ENCODE results near the gene COL18A1.
"Not testable (repeated sequence)": the region's sequence is repeated elsewhere in the genome, so short reads cannot be mapped to it uniquely, and the experiment has no call there.

COL18A1 gene

GRCh38 chr21:45440736-45441350, 35.9 kb downstream of the COL18A1 start:
- no peak for DNase-seq (ENCODE audit: low read depth in 2 of 2)

DNA sequence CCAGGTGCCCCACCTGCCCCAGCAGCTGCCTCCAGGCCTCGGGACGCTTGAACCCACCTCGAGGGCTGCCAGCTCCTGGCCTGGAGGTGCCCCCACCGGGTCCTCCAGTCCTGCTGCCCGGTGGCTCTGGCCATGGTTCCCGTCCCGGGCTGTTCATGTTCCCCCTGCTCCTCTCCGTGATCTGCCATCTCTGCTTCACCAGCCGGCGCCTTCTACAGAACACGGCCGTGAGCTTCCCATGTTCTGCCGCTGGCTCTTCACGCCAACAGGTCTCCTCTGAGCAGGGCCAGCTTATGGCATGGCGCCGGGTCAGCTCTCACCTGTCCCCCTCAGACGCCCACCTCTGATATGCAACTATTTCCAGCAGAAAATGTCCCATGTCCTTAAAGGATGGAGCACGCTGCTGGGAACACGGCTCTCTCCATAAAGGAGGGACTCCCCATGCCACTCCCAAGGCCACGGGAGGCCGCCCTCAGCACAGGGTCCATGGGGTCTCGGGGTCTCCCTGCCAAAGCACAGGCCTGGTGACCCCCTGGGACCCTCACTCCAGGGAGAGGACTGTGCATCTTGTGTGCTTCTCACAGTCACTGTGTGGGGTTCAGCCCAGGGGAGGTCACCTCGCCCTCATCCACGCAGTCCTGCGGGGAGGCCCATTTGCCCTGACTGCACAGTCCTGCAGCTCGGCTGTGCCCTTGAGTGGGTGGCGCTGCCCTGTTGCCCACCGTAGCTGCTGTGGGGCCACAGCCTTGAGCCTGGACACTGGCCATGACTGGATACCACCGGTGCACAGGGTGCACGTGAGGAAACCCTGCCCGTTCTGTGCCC, 36.7 kb downstream of the COL18A1 start:
- no peak for DNase-seq (ENCODE audit: low read depth in 2 of 2)

GRCh38 chr21:45442276-45442675, 37.3 kb downstream of the COL18A1 start:
- no peak for DNase-seq (ENCODE audit: low read depth in 2 of 2)

- not testable (repeated sequence) for DNase-seq (ENCODE audit: low read depth in 2 of 2)
These were observed 38.0 kb downstream of the COL18A1 start for GRCh38 chr21:45442686-45443594.

GRCh38 chr21:45443595-45444181, 38.7 kb downstream of the COL18A1 start:
- DNase-seq (ENCODE audit: low read depth in 2 of 2): no peak

DNA sequence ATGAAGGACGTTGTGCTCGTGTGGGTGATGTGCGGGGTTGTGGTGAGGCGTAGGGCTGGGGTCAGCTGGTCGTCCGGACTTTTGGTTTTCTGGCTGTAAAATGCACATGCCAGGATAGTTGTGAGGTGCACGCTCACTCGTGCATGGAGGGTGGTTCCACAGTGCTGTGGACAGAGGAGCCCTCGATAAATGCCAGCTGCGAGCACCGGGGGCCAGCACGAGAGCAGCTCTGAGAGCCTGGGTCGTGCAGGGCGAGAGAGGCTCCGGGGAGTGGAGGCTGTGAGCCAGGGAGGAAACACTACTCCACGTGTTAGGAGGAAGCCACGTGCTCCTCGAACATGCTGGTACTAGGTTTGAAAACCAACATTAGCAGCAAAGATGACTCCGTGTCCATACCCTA, 39.4 kb downstream of the COL18A1 start:
- no peak for DNase-seq (ENCODE audit: low read depth in 2 of 2)

- no peak for DNase-seq (ENCODE audit: low read depth in 2 of 2)
These were observed 40.4 kb downstream of the COL18A1 start for GRCh38 chr21:45445369-45445768.

DNA sequence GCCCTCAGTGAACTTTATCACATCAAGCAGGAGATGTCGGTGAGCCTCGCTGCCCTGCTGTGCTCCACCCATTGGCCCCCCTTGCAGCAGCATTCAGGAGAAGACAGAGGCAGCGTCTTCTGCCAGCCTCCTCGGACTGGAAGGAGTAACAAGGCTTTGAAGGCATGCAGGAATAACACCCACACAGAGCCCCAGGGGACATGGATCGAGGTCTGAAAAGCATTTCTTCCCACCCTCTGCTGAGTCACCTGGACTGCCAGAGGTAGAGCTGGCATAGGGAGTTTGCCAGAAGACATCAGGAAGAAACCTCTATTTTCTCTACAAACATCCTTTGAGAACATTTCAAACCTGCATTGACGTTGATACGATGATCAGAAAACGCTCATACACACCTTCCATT, 42.9 kb downstream of the COL18A1 start:
- no peak for DNase-seq (ENCODE audit: low read depth in 2 of 2)

DNA sequence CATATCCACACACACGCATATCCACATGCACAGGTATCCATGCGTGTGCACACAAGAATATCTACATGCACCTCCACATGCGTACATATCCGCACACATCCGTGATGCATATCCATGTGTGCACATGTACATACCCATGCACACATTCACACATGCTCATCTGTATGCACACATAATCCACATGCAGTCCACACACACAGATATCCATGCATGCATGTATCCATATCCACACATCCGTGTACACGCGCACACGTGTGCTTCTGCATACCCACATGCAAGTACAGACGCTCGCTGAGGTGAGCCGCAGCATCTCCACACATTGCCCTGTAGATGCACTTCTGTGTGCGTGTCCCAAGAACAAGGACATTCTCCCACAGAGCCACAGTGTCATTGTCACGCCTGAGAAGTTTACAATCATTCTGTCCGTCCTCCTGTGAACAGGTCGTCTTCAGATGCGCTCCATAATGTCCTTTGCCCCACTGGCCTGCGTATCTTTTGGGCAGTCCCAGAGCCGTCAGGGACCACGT, 43.4 kb downstream of the COL18A1 start:
- no peak for DNase-seq (ENCODE audit: low read depth in 2 of 2)

DNA sequence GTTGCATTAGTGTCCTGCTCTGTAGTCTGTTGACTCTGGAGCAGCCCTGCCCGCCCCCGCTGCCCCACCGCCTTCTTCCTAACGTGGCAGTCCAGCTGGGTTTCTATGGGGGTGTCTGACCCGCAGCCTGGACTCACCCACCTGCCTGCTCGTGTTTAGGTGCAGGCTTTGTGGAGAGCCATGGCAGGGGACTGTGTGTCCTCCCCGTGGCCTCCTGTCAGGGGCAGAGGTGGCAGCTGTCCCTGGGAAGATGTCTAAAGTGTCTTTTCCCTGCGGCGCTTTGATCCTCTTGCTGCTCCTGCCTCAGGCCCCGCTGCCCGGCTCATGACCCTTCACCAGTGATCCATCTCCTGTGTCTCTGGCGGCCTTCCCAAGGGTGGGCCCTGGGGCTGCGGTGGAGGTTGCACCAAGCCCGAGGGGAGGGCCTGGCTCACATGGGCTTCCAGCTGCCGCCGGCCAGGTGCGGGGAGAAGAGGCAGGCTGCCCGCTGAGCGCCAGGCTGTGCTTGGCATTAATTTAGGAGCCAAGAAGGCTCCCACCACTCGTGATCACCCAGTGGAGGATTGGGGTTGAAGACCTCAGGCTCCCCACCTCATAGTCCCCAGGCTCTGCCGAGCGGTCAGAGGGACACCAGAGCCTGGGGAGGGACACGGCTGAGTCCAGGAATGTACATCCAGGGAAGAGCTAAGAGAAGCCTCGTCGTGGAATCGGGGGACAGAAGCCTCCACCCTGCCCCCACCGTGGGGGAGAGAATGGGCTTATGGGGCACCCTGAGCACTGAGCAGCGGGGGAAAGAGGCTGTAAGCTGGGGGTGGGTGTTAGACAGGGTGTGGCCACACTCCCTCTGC, 44.1 kb downstream of the COL18A1 start:
- DNase-seq (ENCODE audit: low read depth in 2 of 2): no peak

DNA sequence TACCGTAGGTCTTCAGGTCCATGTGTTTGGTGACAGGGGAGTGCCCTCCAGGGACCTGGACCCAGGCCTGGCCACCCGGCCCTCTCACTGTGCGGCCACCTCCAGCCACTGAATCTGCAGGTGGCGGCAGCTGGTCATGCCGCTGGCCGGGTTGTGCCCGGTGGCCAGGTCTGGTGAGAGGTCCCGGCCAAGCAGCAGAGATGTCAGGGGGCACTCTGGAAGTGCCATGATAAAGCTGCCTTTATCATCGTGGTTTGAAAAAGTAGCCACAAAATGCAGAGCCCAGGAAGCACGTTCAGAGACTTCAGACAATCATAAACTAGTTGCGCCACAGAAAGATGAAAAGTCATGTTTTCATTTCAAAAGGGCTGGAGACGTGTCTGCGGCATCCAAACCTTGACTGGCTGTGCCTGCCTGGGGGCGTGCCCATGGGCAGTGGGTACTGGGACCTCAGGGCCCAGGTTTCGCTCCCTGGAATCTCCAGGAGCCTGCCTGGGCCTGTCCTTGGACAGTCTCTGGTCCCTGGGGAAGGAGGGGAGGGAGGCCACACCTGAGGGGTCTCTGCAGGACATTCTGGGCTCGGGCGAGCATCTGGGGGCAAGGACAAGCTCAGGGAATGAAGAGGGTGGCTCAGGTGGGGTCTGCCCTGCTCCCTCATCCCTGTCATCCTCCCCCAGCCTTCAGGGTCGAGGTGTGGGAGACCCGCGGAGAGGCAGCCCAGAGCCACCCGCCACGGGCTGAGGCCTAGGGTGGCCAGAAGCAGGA, 44.9 kb downstream of the COL18A1 start:
- no peak for DNase-seq (ENCODE audit: low read depth in 2 of 2)

GRCh38 chr21:45450423-45451090, 45.6 kb downstream of the COL18A1 start:
- DNase-seq (ENCODE audit: low read depth in 2 of 2): no peak

- no peak for DNase-seq (ENCODE audit: low read depth in 2 of 2)
These were observed 46.3 kb downstream of the COL18A1 start for GRCh38 chr21:45451091-45451740.

DNA sequence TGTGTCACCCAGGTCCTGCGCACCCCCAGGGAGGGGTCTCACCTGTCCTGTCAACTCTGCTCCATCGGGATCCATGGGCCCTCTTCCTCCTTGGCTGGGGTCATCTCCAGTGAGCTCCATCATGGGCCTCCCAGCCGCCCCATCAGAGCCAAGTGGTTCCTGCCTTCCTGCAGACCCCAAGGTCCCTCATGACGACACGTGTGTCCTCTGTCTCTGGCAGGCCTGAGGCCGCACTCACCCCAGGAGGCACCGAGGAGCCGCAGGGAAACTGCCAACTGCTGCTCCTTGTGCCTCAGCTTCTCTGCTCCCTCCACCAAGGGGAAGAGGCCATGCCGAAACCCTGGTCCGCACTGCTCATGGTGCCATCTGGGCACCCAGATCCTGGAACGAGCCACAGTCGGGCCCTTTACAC, 46.8 kb downstream of the COL18A1 start:
- DNase-seq (ENCODE audit: low read depth in 2 of 2): no peak

DNA sequence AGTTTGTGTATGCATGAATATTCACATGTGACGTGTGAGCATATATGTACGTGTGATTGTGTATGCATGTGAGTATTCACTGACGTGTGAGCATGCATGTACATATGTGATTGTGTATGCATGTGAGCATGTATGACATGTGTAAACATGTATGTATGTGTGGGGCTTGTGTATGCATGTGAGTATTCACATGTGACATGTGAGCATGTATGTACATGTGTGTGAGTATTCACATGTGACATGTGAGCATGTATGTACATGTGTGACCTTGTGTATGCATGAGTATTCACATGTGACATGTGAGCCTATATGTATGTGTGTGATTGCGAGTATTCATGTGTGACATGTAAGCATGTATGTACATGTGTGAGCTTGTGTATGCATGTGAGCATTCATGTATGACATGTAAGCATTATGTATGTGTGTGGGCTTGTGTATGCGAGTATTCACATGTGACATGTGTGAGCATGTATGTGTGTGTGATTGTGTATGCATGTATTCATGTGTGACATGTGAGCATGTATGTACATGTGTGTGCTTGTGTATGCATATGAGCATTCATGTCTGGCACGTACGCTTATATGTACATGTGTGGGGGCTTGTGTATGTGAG, 47.8 kb downstream of the COL18A1 start:
- DNase-seq (ENCODE audit: low read depth in 2 of 2): no peak

GRCh38 chr21:45453308-45453950, 48.5 kb downstream of the COL18A1 start:
- DNase-seq (ENCODE audit: low read depth in 2 of 2): no peak

DNA sequence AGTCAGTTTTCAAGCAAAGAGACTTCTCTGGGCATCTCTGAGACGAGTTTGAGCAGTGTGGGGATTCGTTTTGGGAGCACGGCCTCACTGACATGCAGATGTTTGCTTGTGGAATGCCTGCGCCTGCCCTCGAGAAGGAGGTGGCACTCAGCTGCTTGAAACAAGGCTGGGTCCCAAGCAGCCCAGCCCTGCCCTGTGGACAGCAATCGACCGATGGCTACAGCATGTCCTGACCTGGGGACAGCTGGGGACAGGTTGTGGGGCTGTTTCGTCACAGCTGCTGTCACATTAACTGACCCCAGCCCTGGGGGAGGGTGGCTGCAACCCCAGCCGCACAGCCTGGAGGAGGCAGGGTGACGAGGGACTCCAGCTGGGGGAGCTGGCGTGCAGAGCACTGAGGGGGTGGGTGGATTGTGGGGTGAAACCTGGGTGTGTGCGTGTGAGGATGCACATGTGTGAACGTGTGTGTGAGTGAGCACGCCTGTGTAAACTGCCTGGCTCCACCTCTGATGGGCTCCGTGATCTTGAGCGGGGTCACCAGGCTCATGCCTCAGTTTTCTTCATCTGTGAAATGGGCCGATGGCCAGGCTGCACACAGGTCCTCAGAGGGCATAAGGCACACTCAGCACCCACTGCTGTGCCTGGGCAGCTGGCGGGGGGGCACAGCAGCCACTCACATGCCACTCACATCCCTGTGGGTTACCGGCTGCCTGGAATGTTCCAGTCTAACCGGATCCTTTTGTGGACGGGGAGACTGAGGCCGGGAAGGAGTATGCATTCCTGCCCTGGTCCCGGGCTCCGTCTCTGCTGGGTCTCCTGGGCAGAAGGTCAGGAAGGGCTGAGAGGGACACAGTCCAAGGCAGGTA, 49.3 kb downstream of the COL18A1 start:
- no peak for DNase-seq (ENCODE audit: low read depth in 2 of 2)

All from stimulated activated CD8-positive, alpha-beta memory T cell treated with anti-CD3 and anti-CD28 coated beads, Interleukin-7, amount 100 ng/mL, for 1 hour (primary cell).